IPS-20b (cell line): ENCODE data around the gene RBKS.

ENCODE experiments used
- H3K27ac ChIP-seq: one replicate; pipeline ENCODE4 v1.5.1; 2013; ENCODE audit warnings: low read length
- H3K27me3 ChIP-seq: 2 replicates; pipeline ENCODE4 v1.6.1; 2013; ENCODE audit warnings: mild to moderate bottlenecking, low read length, inconsistent platforms; ENCODE audit not compliant: insufficient read depth
- H3K36me3 ChIP-seq: 2 replicates; pipeline ENCODE4 v1.6.1; 2013; ENCODE audit warnings: low read depth, mild to moderate bottlenecking, inconsistent platforms, low read length, moderate library complexity; ENCODE audit not compliant: insufficient read depth
- H3K4me1 ChIP-seq: 2 replicates; pipeline ENCODE4 v1.6.1; 2013; ENCODE audit warnings: mild to moderate bottlenecking, control low read depth, inconsistent platforms, low read length, moderate library complexity; ENCODE audit not compliant: insufficient read depth
- H3K4me3 ChIP-seq: 2 replicates; pipeline ENCODE4 v1.5.1; 2013; ENCODE audit warnings: mild to moderate bottlenecking, low read length, inconsistent platforms
- H3K9ac ChIP-seq: 2 replicates; pipeline ENCODE4 v1.6.1; 2013; ENCODE audit warnings: low read depth, mild to moderate bottlenecking, inconsistent platforms, low read length, moderate library complexity
- H3K9me3 ChIP-seq: 2 replicates; pipeline ENCODE4 v1.6.1; 2013; ENCODE audit warnings: mild to moderate bottlenecking, low read depth, low read length, inconsistent platforms; ENCODE audit not compliant: insufficient read depth

RBKS gene

DNA sequence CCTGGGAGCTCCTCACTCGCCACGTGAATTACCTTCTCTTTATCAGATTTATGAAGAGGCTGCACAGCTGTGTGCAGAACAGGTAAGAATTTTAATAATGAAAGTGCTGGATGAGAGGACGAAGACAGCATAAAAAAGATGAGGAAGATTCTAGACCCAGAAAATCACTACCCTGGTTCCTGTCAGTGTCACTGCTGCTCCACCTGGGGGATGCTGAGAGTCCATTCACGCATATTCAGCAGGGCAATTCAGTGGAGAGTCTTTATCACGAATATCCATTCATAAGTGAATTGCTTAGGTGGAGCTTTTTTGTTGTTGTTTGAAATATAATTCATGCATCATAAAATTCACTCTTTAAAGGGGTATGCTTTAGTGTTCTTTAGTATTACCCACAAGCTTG lies 66.6 kb downstream of the RBKS start:
- Histone ChIP-seq H3K9ac (no peak overlapping the region), H3K4me1 (no peaks in the 10 kb centered on the region), H3K4me3 (no peak overlapping the region), H3K27me3 (no peaks in the 10 kb centered on the region), H3K27ac (no peak overlapping the region), H3K9me3 (peaks cover 7% of the 10 kb centered on the region; the same call in 1 of the 2 replicates), H3K36me3 (no peaks in the 10 kb centered on the region)

DNA sequence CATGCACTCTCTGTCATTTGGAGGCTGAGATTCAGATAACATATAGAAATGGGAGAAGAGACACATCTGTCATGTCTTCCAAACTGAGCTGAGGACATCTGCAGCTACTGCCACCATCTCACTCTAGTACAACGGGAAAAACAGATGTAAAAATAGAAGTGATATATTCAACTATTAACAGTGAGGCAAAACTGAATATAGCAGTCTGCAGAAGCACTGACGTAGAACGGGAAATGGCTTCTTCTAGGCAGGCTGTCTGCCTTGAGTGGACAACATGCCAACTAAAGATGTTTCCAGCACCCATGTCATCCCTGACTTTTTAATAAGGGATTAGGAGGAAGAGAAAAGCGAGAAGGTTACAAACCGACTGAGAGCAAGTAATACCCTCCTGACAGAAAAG lies 67.1 kb downstream of the RBKS start:
- Histone ChIP-seq H3K4me1 (no peaks in the 10 kb centered on the region), H3K4me3 (no peak overlapping the region), H3K9ac (no peak overlapping the region), H3K27me3 (no peaks in the 10 kb centered on the region), H3K27ac (no peak overlapping the region), H3K36me3 (no peaks in the 10 kb centered on the region), H3K9me3 (peaks cover 7% of the 10 kb centered on the region; the same call in 1 of the 2 replicates)

- H3K9ac ChIP-seq, result no peak overlapping the region
- H3K4me1 ChIP-seq, result no peaks in the 10 kb centered on the region
- no peak overlapping the region for H3K4me3 ChIP-seq
- H3K27me3 ChIP-seq, result no peaks in the 10 kb centered on the region
- H3K36me3 ChIP-seq, result no peaks in the 10 kb centered on the region
- peaks cover 7% of the 10 kb centered on the region; the same call in 1 of the 2 replicates for H3K9me3 ChIP-seq
- no peak overlapping the region for H3K27ac ChIP-seq
Observed at GRCh38 chr2:27822049-27822448, 68.1 kb downstream of the RBKS start.

- Histone ChIP-seq H3K27me3 (no peaks in the 10 kb centered on the region), H3K9ac (no peak overlapping the region), H3K4me3 (no peak overlapping the region), H3K9me3 (no peaks in the 10 kb centered on the region), H3K4me1 (no peaks in the 10 kb centered on the region), H3K36me3 (no peaks in the 10 kb centered on the region), H3K27ac (no peak overlapping the region)
Observed at GRCh38 chr2:27815860-27816438, 74.2 kb downstream of the RBKS start.

DNA sequence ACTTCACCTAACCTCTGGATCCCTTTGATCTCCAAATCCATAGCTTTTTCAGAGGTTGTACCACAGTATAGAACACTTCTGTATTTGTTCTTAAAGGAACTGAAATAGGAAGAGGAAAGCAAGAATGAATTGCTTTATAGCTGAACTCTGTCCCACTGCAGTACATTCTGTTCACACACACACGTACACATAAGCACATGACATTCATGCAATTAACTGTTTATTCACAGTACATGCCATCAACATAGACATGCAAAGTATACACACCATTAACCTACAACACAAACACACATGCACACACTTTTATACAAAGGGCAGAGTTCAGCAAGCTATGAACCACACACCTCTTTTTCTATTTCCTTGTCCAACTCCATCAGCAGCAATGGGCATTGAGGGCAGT lies 75.4 kb downstream of the RBKS start:
- no peak overlapping the region for H3K4me3 ChIP-seq
- H3K4me1 ChIP-seq, result no peaks in the 10 kb centered on the region
- H3K27ac ChIP-seq, result no peak overlapping the region

DNA sequence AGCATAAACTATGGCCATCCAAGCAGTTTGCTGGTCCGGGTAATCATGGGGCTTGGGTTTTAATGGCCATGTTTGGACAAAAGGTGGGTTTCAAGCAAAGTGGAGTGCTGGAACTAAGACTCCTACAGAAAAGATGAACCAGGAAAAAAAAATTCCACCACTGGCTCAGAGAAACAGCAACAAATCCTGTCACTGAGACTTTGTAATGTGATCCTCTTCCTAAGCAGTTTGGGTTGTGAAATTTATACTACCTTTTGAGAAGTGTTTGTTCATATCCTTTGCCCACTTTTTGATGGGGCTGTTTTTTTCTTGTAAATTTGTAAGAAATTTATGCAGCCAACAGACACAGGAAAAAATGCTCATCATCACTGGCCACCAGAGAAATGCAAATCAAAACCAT lies 78.4 kb downstream of the RBKS start:
- Histone ChIP-seq H3K4me3 (no peak overlapping the region), H3K27ac (no peak overlapping the region), H3K9me3 (no peaks in the 10 kb centered on the region), H3K9ac (no peak overlapping the region), H3K27me3 (no peaks in the 10 kb centered on the region), H3K36me3 (no peaks in the 10 kb centered on the region), H3K4me1 (no peaks in the 10 kb centered on the region)

More for the DNA sequence above, 75.4 kb downstream of the RBKS start:
- H3K27me3 ChIP-seq, result no peaks in the 10 kb centered on the region
- H3K9me3 ChIP-seq, result no peaks in the 10 kb centered on the region
- no peak overlapping the region for H3K9ac ChIP-seq
- no peaks in the 10 kb centered on the region for H3K36me3 ChIP-seq

DNA sequence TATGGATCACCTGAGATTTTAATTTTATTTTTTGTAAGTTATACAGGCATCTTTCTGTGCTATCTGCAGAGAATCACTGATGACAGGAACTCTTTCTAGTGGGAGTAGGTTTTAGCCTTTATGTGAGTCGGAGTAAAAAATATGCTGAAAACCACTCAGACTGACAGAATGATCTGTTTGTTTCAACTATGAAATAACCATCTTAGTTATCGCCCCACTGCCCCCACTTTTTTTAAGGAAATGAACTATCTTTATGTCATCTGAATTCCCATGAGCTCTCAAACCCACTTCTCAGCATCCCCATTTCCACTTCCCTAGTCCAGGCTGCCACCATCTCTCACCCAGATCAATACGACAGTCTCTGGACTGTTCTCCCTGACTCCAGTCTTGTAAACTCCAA lies 79.7 kb downstream of the RBKS start:
- no peaks in the 10 kb centered on the region for H3K9me3 ChIP-seq
- H3K36me3 ChIP-seq, result no peaks in the 10 kb centered on the region
- no peak overlapping the region for H3K9ac ChIP-seq
- H3K4me1 ChIP-seq, result no peaks in the 10 kb centered on the region
- no peaks in the 10 kb centered on the region for H3K27me3 ChIP-seq
- no peak overlapping the region for H3K4me3 ChIP-seq
- H3K27ac ChIP-seq, result no peak overlapping the region

DNA sequence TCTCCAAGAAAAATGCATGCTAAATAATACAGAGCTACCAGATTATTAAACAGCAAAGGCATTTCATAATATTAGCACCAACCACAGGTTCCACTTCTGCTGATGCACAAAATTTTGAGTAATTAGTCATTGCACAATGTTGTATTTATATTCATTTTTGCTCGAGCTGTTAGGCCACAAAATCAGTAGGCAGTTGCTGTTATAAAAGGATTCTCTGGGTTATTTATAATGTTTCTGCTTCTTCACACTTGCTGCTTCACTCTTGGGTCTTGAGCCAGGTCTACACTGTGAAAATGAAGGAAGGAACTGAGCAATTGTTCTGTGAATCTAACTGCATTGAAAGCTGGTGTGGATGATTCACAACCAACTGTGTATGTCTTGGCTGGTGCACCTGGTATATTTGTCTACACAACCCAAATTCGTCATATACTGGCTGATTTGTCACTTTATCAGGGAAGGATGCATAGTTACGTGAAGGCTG lies 80.4 kb downstream of the RBKS start:
- Histone ChIP-seq H3K9me3 (no peaks in the 10 kb centered on the region), H3K27me3 (no peaks in the 10 kb centered on the region), H3K27ac (no peak overlapping the region), H3K36me3 (no peaks in the 10 kb centered on the region), H3K4me3 (no peak overlapping the region), H3K4me1 (no peaks in the 10 kb centered on the region), H3K9ac (no peak overlapping the region)

DNA sequence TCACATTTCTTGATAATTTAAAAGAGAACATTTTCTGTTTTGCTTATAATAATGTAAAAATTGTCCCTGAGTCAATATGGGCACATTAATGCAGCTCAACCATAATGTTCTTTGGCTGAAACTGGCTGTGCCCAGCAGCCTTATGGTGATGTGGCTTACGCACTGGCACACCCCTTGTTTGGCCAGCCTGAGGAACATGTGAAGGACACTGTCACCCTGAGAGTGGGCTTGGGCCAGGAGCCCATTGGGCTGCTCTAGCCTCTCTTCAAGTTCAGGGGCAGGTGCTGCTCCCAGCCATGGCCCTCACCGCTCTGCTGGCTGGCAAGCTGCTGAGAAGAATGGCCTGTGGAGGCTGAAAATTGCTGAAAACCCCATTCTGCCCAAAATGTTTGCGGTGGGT lies 81.2 kb downstream of the RBKS start:
- H3K4me1 ChIP-seq, result no peaks in the 10 kb centered on the region
- no peak overlapping the region for H3K9ac ChIP-seq
- no peak overlapping the region for H3K4me3 ChIP-seq
- no peaks in the 10 kb centered on the region for H3K9me3 ChIP-seq
- no peaks in the 10 kb centered on the region for H3K27me3 ChIP-seq
- H3K27ac ChIP-seq, result no peak overlapping the region
- no peaks in the 10 kb centered on the region for H3K36me3 ChIP-seq

GRCh38 chr2:27808418-27808817 lies 81.8 kb downstream of the RBKS start:
- Histone ChIP-seq H3K27ac (no peak overlapping the region), H3K4me1 (no peaks in the 10 kb centered on the region), H3K27me3 (no peaks in the 10 kb centered on the region), H3K9me3 (no peaks in the 10 kb centered on the region), H3K4me3 (no peak overlapping the region), H3K9ac (no peak overlapping the region), H3K36me3 (no peaks in the 10 kb centered on the region)

DNA sequence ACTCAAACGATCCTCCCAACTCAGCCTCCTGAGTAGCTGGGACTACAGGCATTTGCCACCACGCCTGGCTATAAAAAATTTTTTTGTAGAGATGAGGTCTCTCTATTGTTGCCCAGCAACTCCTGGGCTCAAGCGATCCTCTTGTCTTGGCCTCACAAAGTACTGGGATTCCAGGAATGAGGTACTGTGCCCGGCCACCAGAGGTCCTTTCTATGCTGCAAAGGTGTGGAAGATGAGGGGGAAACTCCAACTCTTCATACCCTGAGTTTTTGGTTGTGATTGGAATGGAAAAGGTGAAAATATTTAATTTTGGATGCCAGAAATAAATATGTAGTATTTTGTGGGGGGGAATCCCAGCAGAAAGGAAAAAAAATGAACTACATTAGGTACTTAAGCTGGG lies 82.7 kb downstream of the RBKS start:
- Histone ChIP-seq H3K36me3 (no peaks in the 10 kb centered on the region), H3K27me3 (no peaks in the 10 kb centered on the region), H3K9me3 (no peaks in the 10 kb centered on the region), H3K4me1 (no peaks in the 10 kb centered on the region), H3K27ac (no peak overlapping the region), H3K4me3 (no peak overlapping the region), H3K9ac (no peak overlapping the region)

DNA sequence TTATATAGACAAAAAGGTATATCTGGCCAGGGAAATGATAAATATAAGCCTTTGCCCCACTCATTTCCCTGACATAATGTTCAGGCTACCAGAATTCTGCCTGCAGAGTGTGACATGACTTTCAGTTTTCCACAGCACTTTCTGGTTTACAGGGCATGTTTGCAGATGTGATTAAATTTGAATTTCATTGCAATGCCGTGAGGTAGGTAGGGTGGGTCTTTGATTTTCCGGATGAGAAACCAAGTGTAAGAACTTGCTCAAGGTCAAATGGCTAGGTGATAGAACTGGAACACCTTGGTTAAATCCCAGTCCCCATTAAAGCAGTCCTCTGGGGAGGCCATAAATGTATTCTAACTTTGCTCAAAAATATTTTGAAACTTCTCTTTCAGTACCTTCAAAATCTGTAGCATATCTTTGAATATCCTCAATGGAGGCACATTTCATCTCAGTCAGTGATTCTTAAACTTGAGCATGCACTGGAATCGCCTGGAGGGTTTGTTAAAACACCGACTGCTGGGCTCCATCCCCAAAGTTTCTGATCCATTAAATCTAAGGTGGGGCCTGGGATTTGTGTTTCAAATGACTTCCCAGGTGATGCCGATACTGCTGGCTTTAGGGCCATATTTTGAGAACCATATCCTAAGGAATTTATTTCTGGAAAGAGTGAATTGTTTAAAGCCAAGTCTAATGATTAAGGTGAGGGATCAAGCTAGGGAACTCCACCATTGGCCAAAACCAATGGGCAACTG lies 83.7 kb downstream of the RBKS start:
- H3K27me3 ChIP-seq, result no peaks in the 10 kb centered on the region
- no peak overlapping the region for H3K9ac ChIP-seq
- no peaks in the 10 kb centered on the region for H3K36me3 ChIP-seq
- no peaks in the 10 kb centered on the region for H3K9me3 ChIP-seq
- no peak overlapping the region for H3K4me3 ChIP-seq
- no peak overlapping the region for H3K27ac ChIP-seq
- H3K4me1 ChIP-seq, result no peaks in the 10 kb centered on the region
